Cardiac septum (tissue), 1 donor: ENCODE data around the gene CCNL2. TPM values are rescaled to one million over a fixed set of nuclear protein-coding genes. Genes with fewer than 3 reads are reported as not detected.
"Not testable (repeated sequence)": the region's sequence is repeated elsewhere in the genome, so short reads cannot be mapped to it uniquely, and the experiment has no call there.

ENCODE experiments used
- DNase-seq: peaks from one replicate; pipeline ENCODE4 v3.0.0-alpha.2; 2020; ENCODE audit warnings: low spot score
- intact Hi-C: fragments of 100-400 bp; cut with DNase I; formaldehyde crosslinking; loops from one replicate; pipeline ENCODE4 v1.14.0; 2022
- total RNA-seq: library from RNA; stranded (reverse); fragmentation: NEBNext Ultra II Directional; extraction: Animal tissue kit (Norgen Biotek cat#: 25700); gene quantifications from one replicate; pipeline ENCODE4 v1.2.1, GENCODE V29; 2021
- donor health status: DM: no; HTN: no; CAD: no.

CCNL2 gene
- total RNA-seq, 1 donor from 2014 or later: 78.6 TPM

- no peak for DNase-seq
- intact Hi-C loops: no loop called here
Measured at GRCh38 chr1:1421907-1422464, 22.9 kb upstream of the CCNL2 start.

GRCh38 chr1:1421147-1421906 is 22.2 kb upstream of the CCNL2 start, which contains the start of gene ANKRD65:
TSS of gene ANKRD65 (minus strand) at chr1:1421276. CDS start at chr1:1421005, 271 bp downstream.
- DNase-seq: no peak

GRCh38 chr1:1420654-1421141 is 21.6 kb upstream of the CCNL2 start:
- DNase-seq: no peak
- intact Hi-C loops: no loop called here

More at GRCh38 chr1:1421147-1421906, 22.2 kb upstream of the CCNL2 start, which contains the start of gene ANKRD65:
- intact Hi-C loops: no loop called here

GRCh38 chr1:1419813-1420653 is 20.9 kb upstream of the CCNL2 start:
- intact Hi-C loops: no loop called here
- DNase-seq: no peak

GRCh38 chr1:1419363-1419812 is 20.3 kb upstream of the CCNL2 start:
- intact Hi-C loops: no loop called here
- no peak for DNase-seq

- intact Hi-C loops: no loop called here
- DNase-seq: no peak
Measured at GRCh38 chr1:1418464-1419362, 19.6 kb upstream of the CCNL2 start.

- DNase-seq, intact Hi-C loops: not testable (repeated sequence)
Measured at GRCh38 chr1:1417825-1418463, 18.8 kb upstream of the CCNL2 start.

GRCh38 chr1:1417396-1417795 is 18.3 kb upstream of the CCNL2 start:
- intact Hi-C loops, DNase-seq: not testable (repeated sequence)

GRCh38 chr1:1415751-1416150 is 16.6 kb upstream of the CCNL2 start:
- intact Hi-C loops: no loop called here
- DNase-seq: no peak

GRCh38 chr1:1412311-1412902 is 13.3 kb upstream of the CCNL2 start:
- DNase-seq, intact Hi-C loops: not testable (repeated sequence)

GRCh38 chr1:1411626-1412025 is 12.5 kb upstream of the CCNL2 start:
- DNase-seq: no peak
- intact Hi-C loops: no loop called here

GRCh38 chr1:1410238-1410637 is 11.1 kb upstream of the CCNL2 start:
- intact Hi-C loops, DNase-seq: not testable (repeated sequence)

- intact Hi-C loops: loop anchor here (1.0 to 2.0 kb wide), 2 partner anchors 8 to 33 kb away; partner anchors contain the start of genes AURKAIP1 and CCNL2
- no peak for DNase-seq
Measured at GRCh38 chr1:1407636-1408318, 8.6 kb upstream of the CCNL2 start.

GRCh38 chr1:1406821-1407635 is 7.9 kb upstream of the CCNL2 start, which contains the start of gene MRPL20:
TSS of gene MRPL20 (minus strand) at chr1:1407293. CDS start at chr1:1407217, 76 bp downstream.
- intact Hi-C loops: loop anchor here (1.0 to 2.0 kb wide), 2 partner anchors 8 to 32 kb away; partner anchors contain the start of genes AURKAIP1 and CCNL2
- peak; percentile 98 for DNase-seq

- intact Hi-C loops: loop anchor here (2.0 kb wide), 1 partner anchor 31 kb away; the partner anchor contains the start of gene AURKAIP1
- DNase-seq: no peak
Measured at GRCh38 chr1:1406101-1406820, 7.1 kb upstream of the CCNL2 start.

GRCh38 chr1:1403653-1404052 is 4.5 kb upstream of the CCNL2 start:
- no peak for DNase-seq
- intact Hi-C loops: no loop called here
